Natural killer cell (primary cell): ENCODE data around the gene HABP2. TPM values are rescaled to one million over a fixed set of nuclear protein-coding genes. Genes with fewer than 3 reads are reported as not detected.

Experiments
- ATAC-seq, 3 donors: fragments of 150-1000 bp in 2 of 3; fragments of 200-7000 bp in 1 of 3; cut with Tn5 transposase; 1 replicate in 1 of 3; 2 replicates in 2 of 3; pipeline ENCODE4 v1.10.0; 2021; ENCODE audit warnings: mild to moderate bottlenecking in 2 of 3, moderate library complexity in 2 of 3
- DNase-seq, 2 donors: peaks; one replicate each; pipeline versions ENCODE4 v3.0.0 to v3.0.0-alpha.2; 2013 to 2021; ENCODE audit warnings: mixed read lengths in 1 of 2
- H3K27ac ChIP-seq: one replicate; pipeline ENCODE4 v1.5.1; 2013; ENCODE audit warnings: mild to moderate bottlenecking, low read length
- H3K27me3 ChIP-seq: one replicate; pipeline ENCODE4 v1.6.1; 2013; ENCODE audit warnings: low read length; ENCODE audit not compliant: control insufficient read depth, insufficient read depth
- H3K36me3 ChIP-seq: one replicate; pipeline ENCODE4 v1.6.1; 2013; ENCODE audit warnings: low read length; ENCODE audit not compliant: control insufficient read depth, insufficient read depth
- H3K4me1 ChIP-seq: one replicate; pipeline ENCODE4 v1.6.1; 2013; ENCODE audit warnings: low read length; ENCODE audit not compliant: control insufficient read depth, insufficient read depth
- H3K4me3 ChIP-seq: one replicate; pipeline ENCODE4 v1.5.1; 2013; ENCODE audit warnings: low read length
- H3K9me3 ChIP-seq: one replicate; pipeline ENCODE4 v1.6.1; 2013; ENCODE audit warnings: low read length; ENCODE audit not compliant: control insufficient read depth, insufficient read depth
- H3K27ac Mint-ChIP-seq, 2 donors: one replicate each; pipeline ENCODE4 v1.8.0; 2022; ENCODE audit warnings: mild to moderate bottlenecking in 2 of 2, mixed read lengths in 2 of 2, moderate library complexity in 1 of 2
- H3K27me3 Mint-ChIP-seq, 2 donors: one replicate each; pipeline ENCODE4 v1.8.0; 2022; ENCODE audit warnings: low read depth in 2 of 2, mixed read lengths in 2 of 2
- H3K36me3 Mint-ChIP-seq: one replicate; pipeline ENCODE4 v1.8.0; 2022; ENCODE audit warnings: mixed read lengths
- H3K4me1 Mint-ChIP-seq, 2 donors: one replicate each; pipeline ENCODE4 v1.8.0; 2022; ENCODE audit warnings: mixed read lengths in 2 of 2
- H3K4me3 Mint-ChIP-seq: one replicate; pipeline ENCODE4 v1.8.0; 2022; ENCODE audit warnings: mild to moderate bottlenecking, moderate library complexity, mixed read lengths
- H3K9me3 Mint-ChIP-seq, 2 donors: one replicate each; pipeline ENCODE4 v1.8.0; 2022; ENCODE audit warnings: mixed read lengths in 2 of 2
- WGBS: methylation state at CpG from one replicate; pipeline ENCODE4 v1.1.7; 2013; ENCODE audit warnings: missing lambda C conversion rate; ENCODE audit not compliant: insufficient coverage; 5-methylcytosine and 5-hydroxymethylcytosine counted together
- intact Hi-C: fragments of 100-400 bp; cut with micrococcal nuclease; formaldehyde crosslinking; loops from one replicate; pipeline ENCODE4 v1.14.2; 2022
- total RNA-seq, 4 donors: library from RNA; stranded (reverse); fragments of 120-200 nt in 1 of 4; gene quantifications; one replicate each; pipeline versions ENCODE4 v1.2.3 to v1.2.4, GENCODE V29; 2013 to 2022
- TF ChIP-seq, protein P1 (sequence below): fragments of 200-600 bp; IDR thresholded peaks from one replicate; pipeline ENCODE4 v1.8.0; 2022; ENCODE audit warnings: antibody characterized with exemption

HABP2 gene
- total RNA-seq, 3 donors from 2014 or later (not counting 1 experiment from before 2014, with no cell fraction given), result not detected

DNA sequence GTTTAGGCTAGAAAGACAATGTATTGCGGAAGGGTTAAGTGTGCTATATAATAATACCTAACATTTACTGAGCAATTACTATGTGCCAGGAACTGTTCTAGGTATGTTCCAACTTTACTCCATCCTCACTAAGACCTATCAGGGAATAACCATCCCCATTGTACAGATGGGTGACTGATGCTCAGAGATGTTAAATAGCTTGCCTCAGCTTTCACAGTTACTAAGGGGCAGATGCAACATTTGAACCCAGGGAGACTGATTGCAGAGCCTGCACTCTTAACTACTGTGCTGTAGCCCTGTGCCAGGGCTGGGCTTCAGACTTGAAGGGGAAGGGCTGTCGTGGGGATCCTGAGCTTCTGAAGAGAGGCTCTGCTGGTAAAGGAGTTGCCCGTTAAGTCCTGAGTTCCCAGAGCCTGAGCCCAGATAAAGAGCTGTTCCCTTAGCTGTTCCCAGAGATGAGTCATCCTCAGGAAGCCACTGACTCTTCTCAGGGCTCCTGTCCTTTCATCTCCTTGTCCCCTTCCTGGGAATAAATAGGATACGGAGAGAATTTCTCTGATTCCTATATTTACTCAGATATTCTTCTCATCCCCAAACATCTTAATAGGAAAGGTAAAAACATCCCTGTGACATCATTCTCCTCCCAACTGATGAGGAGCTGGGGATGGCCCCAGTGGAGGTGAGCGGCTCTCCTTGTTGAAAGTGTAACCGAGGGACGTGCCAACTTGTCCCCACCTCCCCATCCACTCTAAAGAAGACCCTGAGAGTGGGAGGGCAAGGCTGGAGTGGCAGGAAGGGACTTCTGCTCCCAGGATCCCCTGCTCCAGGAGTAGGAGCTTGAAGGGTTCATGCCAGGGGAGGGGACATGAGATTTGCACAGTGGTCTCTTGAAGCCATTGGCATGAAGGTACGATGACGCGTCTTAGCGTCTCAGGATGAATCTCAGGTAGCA, 28.0 kb upstream of the HABP2 start:
- Mint-ChIP-seq H3K9me3 (no peaks in the 10 kb centered on the region), H3K4me1 (no peaks in the 10 kb centered on the region), H3K36me3 (no peaks in the 10 kb centered on the region), H3K27me3 (peaks cover 0 to 21% of the 10 kb centered on the region in 2 donors), H3K27ac (no peak overlapping the region), H3K4me3 (no peak overlapping the region)
- Histone ChIP-seq H3K27me3 (no peaks in the 10 kb centered on the region), H3K4me1 (no peaks in the 10 kb centered on the region), H3K4me3 (no peak overlapping the region), H3K36me3 (no peaks in the 10 kb centered on the region), H3K9me3 (no peaks in the 10 kb centered on the region), H3K27ac (no peak overlapping the region)
- 89% methylated on average over 6 of the region's 11 CpGs for WGBS
- TF ChIP-seq, protein P1, sequence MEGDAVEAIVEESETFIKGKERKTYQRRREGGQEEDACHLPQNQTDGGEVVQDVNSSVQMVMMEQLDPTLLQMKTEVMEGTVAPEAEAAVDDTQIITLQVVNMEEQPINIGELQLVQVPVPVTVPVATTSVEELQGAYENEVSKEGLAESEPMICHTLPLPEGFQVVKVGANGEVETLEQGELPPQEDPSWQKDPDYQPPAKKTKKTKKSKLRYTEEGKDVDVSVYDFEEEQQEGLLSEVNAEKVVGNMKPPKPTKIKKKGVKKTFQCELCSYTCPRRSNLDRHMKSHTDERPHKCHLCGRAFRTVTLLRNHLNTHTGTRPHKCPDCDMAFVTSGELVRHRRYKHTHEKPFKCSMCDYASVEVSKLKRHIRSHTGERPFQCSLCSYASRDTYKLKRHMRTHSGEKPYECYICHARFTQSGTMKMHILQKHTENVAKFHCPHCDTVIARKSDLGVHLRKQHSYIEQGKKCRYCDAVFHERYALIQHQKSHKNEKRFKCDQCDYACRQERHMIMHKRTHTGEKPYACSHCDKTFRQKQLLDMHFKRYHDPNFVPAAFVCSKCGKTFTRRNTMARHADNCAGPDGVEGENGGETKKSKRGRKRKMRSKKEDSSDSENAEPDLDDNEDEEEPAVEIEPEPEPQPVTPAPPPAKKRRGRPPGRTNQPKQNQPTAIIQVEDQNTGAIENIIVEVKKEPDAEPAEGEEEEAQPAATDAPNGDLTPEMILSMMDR, result no peak
- intact Hi-C loops, result no loop called here
- DNase-seq (no peak), ATAC-seq (no peak)

DNA sequence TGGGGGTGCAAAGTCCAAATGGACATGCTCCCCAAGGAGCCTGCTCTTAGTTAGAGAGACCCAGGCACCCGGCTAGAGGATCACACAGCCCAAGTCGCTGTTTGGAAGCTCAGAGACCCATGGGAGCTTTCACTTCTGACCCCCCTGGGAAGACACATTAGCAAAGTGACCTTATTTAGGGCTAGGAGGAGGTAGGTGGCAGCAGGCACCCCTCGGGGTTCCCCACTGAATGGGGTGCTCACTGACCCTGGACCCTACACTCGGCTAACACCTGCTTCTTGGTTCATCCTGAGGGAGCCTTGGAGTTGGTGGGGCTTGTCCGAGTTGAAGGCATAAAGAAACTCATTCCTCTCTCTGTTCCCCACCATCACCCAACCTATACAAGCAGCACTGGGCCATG, 27.1 kb upstream of the HABP2 start:
- H3K9me3 ChIP-seq, result no peaks in the 10 kb centered on the region
- H3K36me3 ChIP-seq, result no peaks in the 10 kb centered on the region
- H3K27me3 ChIP-seq, result no peaks in the 10 kb centered on the region
- TF ChIP-seq, protein P1, result no peak
- H3K27ac Mint-ChIP-seq, result no peak overlapping the region
- H3K4me1 Mint-ChIP-seq, result no peaks in the 10 kb centered on the region
- H3K36me3 Mint-ChIP-seq, result no peaks in the 10 kb centered on the region
- no peaks in the 10 kb centered on the region for H3K4me1 ChIP-seq
- intact Hi-C loops, result no loop called here
- H3K9me3 Mint-ChIP-seq, result no peaks in the 10 kb centered on the region
- no peak overlapping the region for H3K4me3 ChIP-seq
- ATAC-seq, result no peak
- H3K4me3 Mint-ChIP-seq, result no peak overlapping the region
- no peak for DNase-seq
- 76% methylated on average over 5 of the region's 5 CpGs for WGBS
- peaks cover 0 to 21% of the 10 kb centered on the region in 2 donors for H3K27me3 Mint-ChIP-seq
- H3K27ac ChIP-seq, result no peak overlapping the region

GRCh38 chr10:113527211-113527906, 25.5 kb upstream of the HABP2 start:
- H3K36me3 Mint-ChIP-seq, result no peaks in the 10 kb centered on the region
- intact Hi-C loops, result no loop called here
- ATAC-seq, result no peak
- no peaks in the 10 kb centered on the region for H3K36me3 ChIP-seq
- peaks cover 0 to 20% of the 10 kb centered on the region in 2 donors for H3K27me3 Mint-ChIP-seq
- H3K4me1 ChIP-seq, result no peaks in the 10 kb centered on the region
- H3K9me3 Mint-ChIP-seq, result no peaks in the 10 kb centered on the region
- H3K27ac ChIP-seq, result no peak overlapping the region
- WGBS, result 54% methylated on average over 9 of the region's 9 CpGs
- H3K4me3 Mint-ChIP-seq, result no peak overlapping the region
- TF ChIP-seq, protein P1, result no peak
- H3K9me3 ChIP-seq, result no peaks in the 10 kb centered on the region
- H3K27ac Mint-ChIP-seq, result no peak overlapping the region
- DNase-seq, result no peak
- H3K4me3 ChIP-seq, result no peak overlapping the region
- H3K27me3 ChIP-seq, result no peaks in the 10 kb centered on the region
- H3K4me1 Mint-ChIP-seq, result no peaks in the 10 kb centered on the region
